ENCODE data around the gene SHPK.

SHPK gene

DNA sequence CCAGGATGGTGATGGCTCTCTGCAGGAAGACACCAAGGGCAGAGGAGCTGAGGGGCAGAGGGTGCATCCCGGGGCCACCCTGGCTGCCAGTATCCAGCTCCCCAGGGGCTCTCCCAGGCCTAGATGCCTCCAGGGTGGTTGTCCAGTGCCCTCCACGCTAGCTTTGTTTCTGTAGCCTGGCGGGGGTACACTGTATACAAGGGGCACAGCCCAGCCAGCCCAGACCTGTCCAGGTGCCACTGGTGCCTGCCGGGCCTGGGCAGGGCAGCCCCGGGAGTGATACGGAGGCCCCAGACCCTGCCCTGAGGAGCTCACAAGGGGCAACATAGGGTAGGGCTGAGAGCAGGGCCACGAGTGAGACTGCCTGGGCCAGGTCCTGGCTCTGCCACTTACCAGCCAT lies 63.8 kb downstream of the SHPK start:
- H4K20me1 ChIP-seq (ENCODE audit: insufficient read depth, low read length) = no peaks in the 10 kb centered on the region
- H3K4me1 ChIP-seq (ENCODE audit: low read length) = no peaks in the 10 kb centered on the region
- H3K27me3 ChIP-seq (replicated peaks; ENCODE audit: insufficient read depth, low read length) = no peaks in the 10 kb centered on the region
- DNase-seq = no peak
- H3K4me3 ChIP-seq (ENCODE audit: low read length) = no peak overlapping the region
- H3K9ac ChIP-seq (ENCODE audit: low read length) = no peak overlapping the region
- H3K36me3 ChIP-seq (replicated peaks; ENCODE audit: insufficient read depth, low read length) = no peaks in the 10 kb centered on the region
- no peaks in the 10 kb centered on the region for H3K79me2 ChIP-seq (ENCODE audit: low read length)
- H2AFZ ChIP-seq (ENCODE audit: low read length) = no peak overlapping the region
- H3K9me2 ChIP-seq (replicated peaks; ENCODE audit: insufficient read depth, low read length) = no peaks in the 10 kb centered on the region
- H3K27ac ChIP-seq (ENCODE audit: low read length) = no peak overlapping the region
- no peaks in the 10 kb centered on the region for H3K9me3 ChIP-seq (replicated peaks; ENCODE audit: insufficient read depth, low read length)
- H3K4me2 ChIP-seq (ENCODE audit: low read depth, low read length) = no peak overlapping the region
- H3F3A ChIP-seq (ENCODE audit: insufficient read depth, low read length) = no peaks in the 10 kb centered on the region
- TF ChIP-seq EZH2phosphoT487 (IDR thresholded peaks at IDR 0.05; ENCODE audit: low read length) = no peak
- TF ChIP-seq EZH2 (optimal IDR thresholded peaks at IDR 0.05; ENCODE audit: low read depth, low read length) = no peak

DNA sequence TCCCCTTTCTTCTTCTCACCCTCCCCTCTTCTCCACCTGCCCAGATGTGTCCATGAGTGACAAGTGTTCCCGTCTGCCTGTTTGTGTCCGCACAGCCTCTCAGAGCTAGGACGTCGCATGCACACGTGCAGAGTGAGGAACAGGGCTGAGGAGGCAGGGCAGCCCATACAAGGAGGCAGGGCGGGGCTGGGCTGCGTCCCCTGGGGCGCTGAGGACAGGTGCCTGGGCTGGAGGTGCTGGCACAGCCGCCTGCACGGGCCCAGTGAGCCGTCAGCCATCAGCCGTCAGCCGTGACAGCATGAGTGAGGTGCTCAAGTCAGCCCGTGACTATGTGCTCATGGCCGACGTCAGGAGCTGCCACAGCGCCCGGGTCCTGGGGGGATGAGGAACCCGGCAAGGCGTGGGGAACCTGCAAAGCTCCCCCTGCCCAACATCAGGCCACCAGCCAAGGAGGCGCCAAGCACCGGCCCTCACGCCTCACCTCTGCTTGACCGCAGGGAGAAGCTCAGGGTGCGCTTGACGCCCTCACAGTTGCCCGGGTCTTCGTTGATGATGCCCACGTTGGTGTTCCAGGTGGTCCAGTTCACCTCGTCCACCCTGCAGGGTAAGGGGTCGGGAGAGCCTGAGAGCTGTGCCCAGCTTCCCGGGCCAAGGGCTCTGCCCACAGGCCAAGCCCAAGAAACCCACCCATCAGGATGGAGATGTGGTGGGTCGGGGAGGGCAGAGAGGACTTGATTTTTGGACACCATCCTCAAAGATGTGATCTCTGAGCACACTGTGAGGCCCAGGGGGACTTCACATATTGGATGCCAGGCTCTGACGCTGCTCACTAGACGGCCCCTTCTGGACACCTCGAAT lies 64.8 kb downstream of the SHPK start:
- H3K4me1 ChIP-seq (ENCODE audit: low read length) = no peaks in the 10 kb centered on the region
- no peaks in the 10 kb centered on the region for H3K79me2 ChIP-seq (ENCODE audit: low read length)
- H3K9me3 ChIP-seq (replicated peaks; ENCODE audit: insufficient read depth, low read length) = no peaks in the 10 kb centered on the region
- TF ChIP-seq EZH2 (optimal IDR thresholded peaks at IDR 0.05; ENCODE audit: low read depth, low read length) = no peak
- TF ChIP-seq EZH2phosphoT487 (IDR thresholded peaks at IDR 0.05; ENCODE audit: low read length) = no peak
- no peak overlapping the region for H2AFZ ChIP-seq (ENCODE audit: low read length)
- no peak overlapping the region for H3K4me2 ChIP-seq (ENCODE audit: low read depth, low read length)
- H3F3A ChIP-seq (ENCODE audit: insufficient read depth, low read length) = no peaks in the 10 kb centered on the region
- no peaks in the 10 kb centered on the region for H4K20me1 ChIP-seq (ENCODE audit: insufficient read depth, low read length)
- H3K27ac ChIP-seq (ENCODE audit: low read length) = no peak overlapping the region
- H3K9ac ChIP-seq (ENCODE audit: low read length) = no peak overlapping the region
- no peaks in the 10 kb centered on the region for H3K9me2 ChIP-seq (replicated peaks; ENCODE audit: insufficient read depth, low read length)
- no peaks in the 10 kb centered on the region for H3K36me3 ChIP-seq (replicated peaks; ENCODE audit: insufficient read depth, low read length)
- H3K27me3 ChIP-seq (replicated peaks; ENCODE audit: insufficient read depth, low read length) = no peaks in the 10 kb centered on the region
- H3K4me3 ChIP-seq (ENCODE audit: low read length) = no peak overlapping the region
- DNase-seq = no peak

DNA sequence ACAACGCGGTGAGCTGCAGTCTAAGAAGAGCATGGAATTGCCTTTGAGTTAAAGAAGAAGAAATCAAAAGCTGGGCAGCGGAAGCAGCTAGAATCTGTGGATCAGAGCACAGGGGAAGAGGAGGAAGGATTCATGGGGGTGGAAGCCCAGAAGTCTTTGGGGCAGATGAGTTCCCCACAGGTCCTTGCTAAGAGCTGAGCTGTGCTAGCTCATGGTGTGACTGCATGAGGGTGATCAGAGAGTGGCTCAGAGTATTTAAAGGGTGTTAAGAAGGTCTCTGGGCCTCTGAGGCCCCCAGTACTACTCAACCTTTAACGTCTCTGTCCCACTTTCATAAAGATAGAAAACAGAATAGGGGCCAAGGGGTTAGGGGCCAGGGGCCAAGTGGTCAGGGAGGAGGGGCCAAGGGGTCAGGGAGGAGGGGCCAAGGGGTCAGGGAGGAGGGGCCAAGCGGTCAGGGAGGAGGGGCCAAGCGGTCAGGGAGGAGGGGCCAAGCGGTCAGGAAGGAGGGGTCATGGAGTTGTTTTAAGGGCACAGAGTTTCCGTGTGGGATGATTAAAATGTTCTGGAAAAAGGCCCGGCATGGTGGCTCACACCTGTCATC lies 66.4 kb downstream of the SHPK start:
- Histone ChIP-seq H3K9ac (ENCODE audit: low read length) (no peak overlapping the region), H4K20me1 (ENCODE audit: insufficient read depth, low read length) (no peaks in the 10 kb centered on the region), H3K79me2 (ENCODE audit: low read length) (no peaks in the 10 kb centered on the region), H2AFZ (ENCODE audit: low read length) (no peak overlapping the region), H3K27ac (ENCODE audit: low read length) (no peak overlapping the region), H3K4me3 (ENCODE audit: low read length) (no peak overlapping the region), H3K4me1 (ENCODE audit: low read length) (no peaks in the 10 kb centered on the region), H3K27me3 (replicated peaks; ENCODE audit: insufficient read depth, low read length) (no peaks in the 10 kb centered on the region), H3K9me3 (replicated peaks; ENCODE audit: insufficient read depth, low read length) (no peaks in the 10 kb centered on the region), H3K9me2 (replicated peaks; ENCODE audit: insufficient read depth, low read length) (no peaks in the 10 kb centered on the region), H3K36me3 (replicated peaks; ENCODE audit: insufficient read depth, low read length) (no peaks in the 10 kb centered on the region), H3F3A (ENCODE audit: insufficient read depth, low read length) (no peaks in the 10 kb centered on the region), H3K4me2 (ENCODE audit: low read depth, low read length) (no peak overlapping the region)
- DNase-seq = no peak
- TF ChIP-seq EZH2 (optimal IDR thresholded peaks at IDR 0.05; ENCODE audit: low read depth, low read length) (no peak), EZH2phosphoT487 (IDR thresholded peaks at IDR 0.05; ENCODE audit: low read length) (no peak)
- TF ChIP-seq, protein P1, sequence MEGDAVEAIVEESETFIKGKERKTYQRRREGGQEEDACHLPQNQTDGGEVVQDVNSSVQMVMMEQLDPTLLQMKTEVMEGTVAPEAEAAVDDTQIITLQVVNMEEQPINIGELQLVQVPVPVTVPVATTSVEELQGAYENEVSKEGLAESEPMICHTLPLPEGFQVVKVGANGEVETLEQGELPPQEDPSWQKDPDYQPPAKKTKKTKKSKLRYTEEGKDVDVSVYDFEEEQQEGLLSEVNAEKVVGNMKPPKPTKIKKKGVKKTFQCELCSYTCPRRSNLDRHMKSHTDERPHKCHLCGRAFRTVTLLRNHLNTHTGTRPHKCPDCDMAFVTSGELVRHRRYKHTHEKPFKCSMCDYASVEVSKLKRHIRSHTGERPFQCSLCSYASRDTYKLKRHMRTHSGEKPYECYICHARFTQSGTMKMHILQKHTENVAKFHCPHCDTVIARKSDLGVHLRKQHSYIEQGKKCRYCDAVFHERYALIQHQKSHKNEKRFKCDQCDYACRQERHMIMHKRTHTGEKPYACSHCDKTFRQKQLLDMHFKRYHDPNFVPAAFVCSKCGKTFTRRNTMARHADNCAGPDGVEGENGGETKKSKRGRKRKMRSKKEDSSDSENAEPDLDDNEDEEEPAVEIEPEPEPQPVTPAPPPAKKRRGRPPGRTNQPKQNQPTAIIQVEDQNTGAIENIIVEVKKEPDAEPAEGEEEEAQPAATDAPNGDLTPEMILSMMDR (IDR thresholded peaks at IDR 0.05; ENCODE audit: low read length) = no peak

DNA sequence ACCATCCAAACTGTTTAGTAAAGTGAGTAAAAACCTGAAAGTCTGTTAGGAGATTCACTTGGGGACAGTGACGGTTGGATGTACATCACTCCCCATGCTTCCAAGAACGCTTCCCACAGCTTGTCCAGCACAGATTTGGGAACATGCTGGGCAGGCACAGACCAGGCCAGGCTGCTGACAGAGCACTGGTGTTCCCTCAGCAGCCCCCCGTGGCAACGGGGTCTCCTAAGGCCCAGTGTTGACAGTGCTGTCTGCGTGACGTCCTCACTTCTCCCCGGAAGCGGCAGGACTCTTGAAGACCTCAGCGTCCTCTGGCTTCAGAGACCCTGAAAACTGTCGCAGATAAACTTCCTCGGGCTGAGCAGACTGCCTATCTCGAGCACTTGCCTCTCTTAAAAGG lies 69.5 kb downstream of the SHPK start:
- Histone ChIP-seq H3K36me3 (replicated peaks; ENCODE audit: insufficient read depth, low read length) (no peaks in the 10 kb centered on the region), H3K9me2 (replicated peaks; ENCODE audit: insufficient read depth, low read length) (no peaks in the 10 kb centered on the region), H3K4me1 (ENCODE audit: low read length) (peaks cover 5% of the 10 kb centered on the region; the same call in 1 of the 2 replicates), H3K9me3 (replicated peaks; ENCODE audit: insufficient read depth, low read length) (no peaks in the 10 kb centered on the region), H3K79me2 (ENCODE audit: low read length) (no peaks in the 10 kb centered on the region), H3K4me2 (ENCODE audit: low read depth, low read length) (no peak overlapping the region), H4K20me1 (ENCODE audit: insufficient read depth, low read length) (no peaks in the 10 kb centered on the region), H3K9ac (ENCODE audit: low read length) (no peak overlapping the region), H2AFZ (ENCODE audit: low read length) (no peak overlapping the region), H3K27ac (ENCODE audit: low read length) (no peak overlapping the region), H3K4me3 (ENCODE audit: low read length) (no peak overlapping the region), H3K27me3 (replicated peaks; ENCODE audit: insufficient read depth, low read length) (no peaks in the 10 kb centered on the region), H3F3A (ENCODE audit: insufficient read depth, low read length) (no peaks in the 10 kb centered on the region; the same call in 1 of the 2 replicates)
- TF ChIP-seq EZH2phosphoT487 (IDR thresholded peaks at IDR 0.05; ENCODE audit: low read length) (no peak), EZH2 (optimal IDR thresholded peaks at IDR 0.05; ENCODE audit: low read depth, low read length) (no peak)
- TF ChIP-seq, protein P1 (IDR thresholded peaks at IDR 0.05; ENCODE audit: low read length) = no peak
- no peak for DNase-seq

Data from MM.1S (cell line).